Measurements from ENCODE around the gene EIF4E3. TPM values are rescaled to one million over a fixed set of nuclear protein-coding genes. Genes with fewer than 3 reads are reported as not detected.

EIF4E3 gene
- total and polyA plus RNA-seq, 12 donors = 2.3 to 16.1 (median 10.6) TPM

DNA sequence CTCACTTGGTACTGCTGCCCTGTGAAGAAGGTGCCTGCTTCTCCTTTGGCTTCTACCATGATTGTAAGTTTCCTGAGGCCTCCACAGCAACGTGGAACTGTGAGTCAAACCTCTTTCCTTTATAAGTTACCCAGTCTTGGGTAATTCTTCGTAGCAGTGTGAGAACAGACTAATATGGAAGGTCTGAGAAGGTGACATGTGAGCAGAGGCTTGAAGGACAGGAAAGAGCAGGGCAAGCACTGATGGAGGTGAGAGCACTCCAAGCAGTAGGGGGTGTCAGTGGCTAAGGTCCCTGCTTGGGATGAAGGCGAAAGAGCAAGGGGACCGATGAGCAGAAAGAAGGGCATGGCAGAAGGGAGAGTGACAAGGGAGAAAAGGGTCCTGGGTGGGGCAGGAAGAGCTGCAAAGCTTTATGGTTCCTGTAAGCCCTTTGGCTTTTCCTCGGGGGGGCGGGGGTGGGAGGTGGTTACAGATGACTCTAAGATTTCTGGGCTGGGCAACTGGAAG, 3.5 kb downstream of the EIF4E3 start:
- no peak overlapping the region for H3K4me3 ChIP-seq
- TF ChIP-seq POLR2A (IDR thresholded peaks at IDR 0.05) = no peak
- TF ChIP-seq, protein P1, sequence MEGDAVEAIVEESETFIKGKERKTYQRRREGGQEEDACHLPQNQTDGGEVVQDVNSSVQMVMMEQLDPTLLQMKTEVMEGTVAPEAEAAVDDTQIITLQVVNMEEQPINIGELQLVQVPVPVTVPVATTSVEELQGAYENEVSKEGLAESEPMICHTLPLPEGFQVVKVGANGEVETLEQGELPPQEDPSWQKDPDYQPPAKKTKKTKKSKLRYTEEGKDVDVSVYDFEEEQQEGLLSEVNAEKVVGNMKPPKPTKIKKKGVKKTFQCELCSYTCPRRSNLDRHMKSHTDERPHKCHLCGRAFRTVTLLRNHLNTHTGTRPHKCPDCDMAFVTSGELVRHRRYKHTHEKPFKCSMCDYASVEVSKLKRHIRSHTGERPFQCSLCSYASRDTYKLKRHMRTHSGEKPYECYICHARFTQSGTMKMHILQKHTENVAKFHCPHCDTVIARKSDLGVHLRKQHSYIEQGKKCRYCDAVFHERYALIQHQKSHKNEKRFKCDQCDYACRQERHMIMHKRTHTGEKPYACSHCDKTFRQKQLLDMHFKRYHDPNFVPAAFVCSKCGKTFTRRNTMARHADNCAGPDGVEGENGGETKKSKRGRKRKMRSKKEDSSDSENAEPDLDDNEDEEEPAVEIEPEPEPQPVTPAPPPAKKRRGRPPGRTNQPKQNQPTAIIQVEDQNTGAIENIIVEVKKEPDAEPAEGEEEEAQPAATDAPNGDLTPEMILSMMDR (IDR thresholded peaks at IDR 0.05) = no peak
- no peak overlapping the region for H3K27ac ChIP-seq
- H3K4me1 ChIP-seq (replicated peaks in 1 of 2) = peaks cover 6 to 7% of the 10 kb centered on the region in 2 donors
- no peaks in the 10 kb centered on the region for H3K9me3 ChIP-seq (replicated peaks in 1 of 3)
- no peaks in the 10 kb centered on the region for H3K36me3 ChIP-seq (replicated peaks in 1 of 2)
- no peak for DNase-seq
- WGBS, 4 donors = 76 to 82% (median 78%) methylated on average over 6 of the region's 6 CpGs
- intact Hi-C loops (cut with DNase I) = loop anchor here in 1 of 2 donors (10.0 kb wide), 1 partner anchor 133 kb away; no protein-coding TSS in a partner anchor
- no peaks in the 10 kb centered on the region for H3K27me3 ChIP-seq

DNA sequence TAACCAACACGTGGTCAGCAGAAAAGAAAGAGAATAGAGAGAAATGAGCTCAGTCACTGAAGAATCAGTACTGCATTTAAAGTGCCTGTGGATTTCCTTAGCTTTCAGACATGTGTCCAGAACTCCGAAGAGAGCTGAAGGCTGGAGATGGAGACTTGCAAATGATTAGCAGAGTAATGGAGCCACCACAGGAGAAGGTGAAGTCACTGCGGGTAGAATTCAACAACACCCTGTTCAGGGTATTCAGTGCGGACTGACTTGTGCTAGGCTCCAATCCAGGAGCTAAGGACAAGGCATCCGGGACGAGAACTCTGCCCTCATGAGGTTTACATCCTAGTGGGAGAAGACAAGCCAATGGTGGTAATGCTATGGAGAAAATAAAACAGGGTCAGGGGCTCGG, 4.2 kb downstream of the EIF4E3 start:
- intact Hi-C loops (cut with DNase I) = loop anchor here in 1 of 2 donors (10.0 kb wide), 1 partner anchor 134 kb away; no protein-coding TSS in a partner anchor
- no peak for DNase-seq
- Histone ChIP-seq H3K9me3 (replicated peaks in 1 of 3) (no peaks in the 10 kb centered on the region), H3K27ac (no peak overlapping the region), H3K4me3 (no peak overlapping the region), H3K36me3 (replicated peaks in 1 of 2) (no peaks in the 10 kb centered on the region), H3K27me3 (no peaks in the 10 kb centered on the region), H3K4me1 (replicated peaks in 1 of 2) (peaks cover 6 to 7% of the 10 kb centered on the region in 2 donors)
- 88 to 94% (median 92%) methylated on average over 7 of the region's 7 CpGs for WGBS, 4 donors
- TF ChIP-seq, protein P1 (IDR thresholded peaks at IDR 0.05) = no peak
- no peak for TF ChIP-seq POLR2A (IDR thresholded peaks at IDR 0.05)

DNA sequence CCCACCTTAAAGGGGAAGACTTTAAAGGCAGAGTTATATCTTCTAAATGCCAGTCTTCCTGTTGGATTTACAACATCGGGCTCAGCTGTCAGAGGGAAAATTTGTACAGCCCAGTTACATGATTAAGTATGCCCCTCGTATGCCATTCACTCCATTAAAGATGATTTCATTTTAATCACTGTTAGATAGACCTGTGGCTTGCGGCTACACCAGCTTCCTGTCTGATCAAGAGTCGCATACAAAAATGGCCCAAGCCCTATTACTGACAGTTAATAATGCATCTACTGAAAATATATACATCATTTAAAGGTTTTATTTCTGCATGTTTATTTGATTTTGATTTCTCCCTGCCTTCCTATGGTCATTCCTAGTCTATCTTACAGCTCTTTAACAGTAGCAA, 7.1 kb downstream of the EIF4E3 start:
- H3K9me3 ChIP-seq (replicated peaks in 1 of 3) = no peaks in the 10 kb centered on the region
- WGBS, 4 donors = 76 to 91% (median 85%) methylated on average over 4 of the region's 4 CpGs
- intact Hi-C loops (cut with DNase I) = loop anchor here in 1 of 2 donors (5.0 kb wide), 1 partner anchor 144 kb away; no protein-coding TSS in a partner anchor
- no peak for DNase-seq
- no peaks in the 10 kb centered on the region for H3K27me3 ChIP-seq
- H3K4me1 ChIP-seq (replicated peaks in 1 of 2) = no peaks in the 10 kb centered on the region
- no peak for TF ChIP-seq POLR2A (IDR thresholded peaks at IDR 0.05)
- TF ChIP-seq, protein P1 (IDR thresholded peaks at IDR 0.05) = no peak
- H3K4me3 ChIP-seq = no peak overlapping the region
- H3K27ac ChIP-seq = no peak overlapping the region
- no peaks in the 10 kb centered on the region for H3K36me3 ChIP-seq (replicated peaks in 1 of 2)

DNA sequence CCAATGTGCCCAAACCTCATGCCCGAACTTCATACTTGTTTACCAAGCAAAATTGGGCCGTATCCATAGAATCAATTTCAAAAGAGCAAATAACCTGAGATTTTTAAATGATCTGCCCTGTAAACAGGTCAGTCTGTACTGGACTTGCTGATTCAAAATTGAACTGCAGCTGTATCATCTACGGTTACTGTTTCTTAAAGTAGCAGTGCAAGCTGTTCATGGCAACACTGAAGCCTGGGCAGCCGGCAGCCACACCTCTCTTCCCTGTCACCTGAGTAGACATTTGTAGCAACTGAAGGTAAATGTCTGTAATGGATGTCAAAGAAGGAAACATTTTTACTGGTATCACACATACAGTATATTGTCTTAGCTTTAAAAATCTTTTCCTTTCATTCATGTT, 10.6 kb downstream of the EIF4E3 start:
- no peak for DNase-seq
- no peaks in the 10 kb centered on the region for H3K36me3 ChIP-seq (replicated peaks in 1 of 2)
- H3K27me3 ChIP-seq = no peaks in the 10 kb centered on the region
- no peaks in the 10 kb centered on the region for H3K4me1 ChIP-seq (replicated peaks in 1 of 2)
- no peak overlapping the region for H3K4me3 ChIP-seq
- intact Hi-C loops (cut with DNase I) = no loop called here
- H3K9me3 ChIP-seq (replicated peaks in 1 of 3) = no peaks in the 10 kb centered on the region
- TF ChIP-seq, protein P1 (IDR thresholded peaks at IDR 0.05) = no peak
- no peak for TF ChIP-seq POLR2A (IDR thresholded peaks at IDR 0.05)
- H3K27ac ChIP-seq = no peak overlapping the region
- 84 to 95% (median 94%) methylated on average over 4 of the region's 4 CpGs for WGBS, 4 donors
